ENCODE results near the gene IP6K3.

The IP6K3 gene

DNA sequence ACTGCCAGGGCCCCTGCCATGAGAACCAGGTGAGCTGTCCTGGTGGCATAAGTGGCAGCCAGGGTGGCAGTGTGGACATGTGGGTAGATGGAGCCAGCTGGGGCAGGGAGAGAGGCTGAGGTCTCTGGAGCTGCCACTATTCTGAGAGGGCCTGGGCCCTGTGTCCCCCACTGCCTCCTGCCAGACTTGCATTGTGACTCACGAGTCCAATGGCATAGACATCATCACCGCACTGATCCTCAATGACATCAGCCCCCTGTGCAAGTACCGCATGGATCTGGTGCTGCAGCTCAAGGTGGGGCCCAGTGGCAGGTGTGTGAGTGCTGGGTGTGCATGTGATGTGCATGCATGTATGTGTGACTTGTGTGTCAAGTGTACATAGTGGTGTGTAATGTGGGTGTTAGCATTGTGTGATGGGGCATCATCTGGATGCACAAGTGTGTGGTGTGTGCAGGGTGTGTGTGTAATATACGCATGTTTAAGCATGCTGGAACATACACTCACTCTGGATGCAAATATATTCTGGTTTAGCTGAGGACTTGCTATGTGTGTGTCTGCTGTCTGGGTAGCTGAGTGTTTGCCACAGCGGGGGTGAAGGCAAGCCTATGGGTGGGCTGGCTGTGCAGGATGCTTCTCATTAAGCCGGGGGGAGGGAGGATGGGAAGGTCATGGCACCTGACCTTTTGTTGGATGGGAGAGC, 60.3 kb downstream of the IP6K3 start:
- DNase-seq: no peak

DNA sequence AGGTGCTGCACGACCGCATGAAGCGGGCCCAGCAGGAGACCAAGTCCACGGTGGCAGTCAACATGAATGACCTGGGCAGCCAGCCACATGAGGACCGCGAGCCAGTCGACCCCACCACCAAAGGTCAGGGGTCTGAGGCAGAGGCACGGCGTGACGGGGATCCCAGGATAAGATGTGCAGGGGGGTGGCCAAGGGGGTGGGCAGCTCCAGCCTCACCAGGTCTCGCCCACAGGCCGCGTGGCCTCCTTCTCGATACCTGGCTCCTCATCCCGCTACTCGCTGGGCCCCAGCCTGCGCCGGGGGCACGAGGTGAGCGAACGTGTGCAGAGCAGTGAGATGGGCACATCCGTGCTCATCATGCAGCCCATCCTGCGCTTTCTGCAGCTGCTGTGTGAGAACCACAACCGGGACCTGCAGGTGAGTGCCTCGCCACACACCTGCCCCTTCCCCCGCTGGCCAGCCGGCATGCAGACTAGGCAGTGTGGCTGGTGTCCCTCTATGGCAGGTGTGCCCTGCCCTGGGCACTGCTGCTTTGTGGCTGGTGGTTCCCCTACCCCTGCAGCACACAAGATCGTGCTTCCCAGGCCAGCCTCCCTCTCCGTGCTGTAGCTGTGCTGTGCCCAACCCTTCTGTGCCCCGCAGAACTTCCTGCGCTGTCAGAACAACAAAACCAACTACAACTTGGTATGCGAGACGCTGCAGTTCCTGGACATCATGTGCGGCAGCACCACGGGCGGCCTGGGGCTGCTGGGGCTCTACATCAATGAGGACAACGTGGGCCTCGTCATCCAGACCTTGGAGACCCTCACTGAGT, 61.1 kb downstream of the IP6K3 start:
- no peak for DNase-seq

GRCh38 chr6:33684983-33685382, 61.7 kb downstream of the IP6K3 start:
- no peak for DNase-seq

DNA sequence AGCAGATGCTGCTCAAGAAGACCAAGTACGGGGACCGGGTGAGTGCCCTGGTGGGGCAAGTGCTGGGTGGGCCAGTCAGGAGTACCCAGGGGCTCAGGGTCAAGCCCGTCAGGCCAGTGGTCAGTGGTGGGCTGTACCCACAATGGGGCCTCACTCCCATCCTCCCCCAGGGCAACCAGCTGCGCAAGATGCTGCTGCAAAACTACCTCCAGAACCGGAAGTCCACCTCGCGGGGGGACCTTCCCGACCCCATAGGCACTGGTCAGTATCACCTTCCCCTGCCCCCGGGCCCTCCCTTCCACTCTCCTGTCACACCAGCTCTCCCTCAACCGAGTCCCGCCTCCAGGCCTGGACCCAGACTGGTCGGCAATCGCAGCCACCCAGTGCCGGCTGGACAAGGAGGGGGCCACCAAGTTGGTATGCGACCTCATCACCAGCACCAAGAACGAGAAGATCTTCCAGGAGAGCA, 62.2 kb downstream of the IP6K3 start:
- no peak for DNase-seq

DNA sequence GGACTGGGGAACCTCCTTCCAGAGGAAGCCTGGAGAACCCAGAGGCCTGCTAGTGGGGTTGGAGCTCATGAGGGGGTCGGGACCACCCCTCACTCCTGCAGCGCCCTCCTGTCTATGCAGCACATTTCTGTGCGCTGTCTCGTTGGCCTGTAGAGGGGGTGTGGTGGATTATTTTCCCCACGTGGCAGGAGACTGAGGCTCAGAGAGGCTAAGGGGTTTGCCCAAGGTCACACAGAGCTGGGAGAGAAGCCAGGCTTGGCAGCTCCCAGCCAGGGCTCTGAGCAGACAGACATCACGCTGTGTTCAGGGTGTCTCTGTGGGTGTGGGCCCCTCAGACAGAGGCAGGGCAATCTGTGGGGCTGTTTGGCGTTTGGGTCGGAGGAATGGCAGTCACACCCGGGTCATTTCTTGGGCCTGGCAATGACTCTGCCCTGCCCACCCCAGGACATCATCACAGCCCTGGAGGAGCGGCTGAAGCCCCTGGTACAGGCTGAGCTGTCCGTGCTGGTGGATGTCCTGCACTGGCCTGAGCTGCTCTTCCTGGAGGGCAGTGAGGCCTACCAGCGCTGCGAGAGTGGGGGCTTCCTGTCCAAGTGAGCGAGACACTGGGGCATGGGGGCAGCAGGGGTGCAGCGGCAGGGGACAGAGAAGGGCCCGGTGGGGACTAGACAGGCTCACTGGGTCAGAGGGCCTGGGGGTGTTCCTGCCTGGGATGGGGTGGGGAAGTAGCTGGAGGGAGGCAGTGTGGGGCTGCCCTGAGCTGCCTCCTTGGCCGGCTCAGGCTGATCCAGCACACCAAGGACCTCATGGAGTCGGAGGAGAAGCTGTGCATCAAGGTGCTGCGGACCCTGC, 62.9 kb downstream of the IP6K3 start:
- no peak for DNase-seq

DNA sequence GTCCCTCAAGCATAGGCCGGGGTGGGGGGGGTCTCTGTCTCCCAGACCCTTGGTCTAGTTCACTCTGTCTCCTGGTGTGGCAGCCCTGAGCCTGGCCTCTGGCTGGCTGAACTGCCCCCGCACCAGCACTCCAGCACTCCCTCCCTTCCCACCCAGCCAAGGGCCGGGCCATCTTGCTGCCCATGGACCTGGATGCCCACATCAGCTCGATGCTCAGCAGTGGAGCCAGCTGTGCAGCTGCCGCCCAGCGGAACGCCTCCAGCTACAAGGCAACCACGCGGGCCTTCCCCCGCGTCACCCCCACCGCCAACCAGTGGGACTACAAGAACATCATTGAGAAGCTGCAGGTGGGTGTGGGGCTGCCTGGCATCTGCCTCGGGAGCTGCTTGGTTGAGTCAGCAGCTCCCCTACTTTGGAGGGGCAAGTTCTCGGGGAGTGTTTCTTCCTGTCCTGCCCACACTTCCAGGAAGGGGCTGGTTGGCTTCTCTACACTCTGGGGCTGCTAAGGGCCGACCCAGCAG, 63.6 kb downstream of the IP6K3 start:
- no peak for DNase-seq

DNA sequence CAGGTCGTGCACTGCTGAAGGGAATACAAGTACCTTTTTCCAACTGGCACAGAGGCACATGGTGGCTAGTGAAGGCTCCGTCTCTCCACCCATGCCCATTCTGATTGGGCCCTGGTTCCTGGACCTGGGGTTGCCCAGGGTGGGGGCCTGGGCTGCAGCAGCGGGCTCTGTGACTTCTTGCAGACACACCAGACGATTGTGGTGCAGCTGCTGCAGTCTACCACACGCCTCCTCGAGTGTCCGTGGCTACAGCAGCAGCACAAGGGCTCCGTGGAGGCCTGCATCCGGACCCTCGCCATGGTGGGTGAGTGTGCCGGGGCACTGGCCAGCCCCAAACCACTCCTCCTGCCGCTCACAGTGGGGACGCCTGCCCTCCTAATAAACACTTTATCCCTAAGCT, 64.4 kb downstream of the IP6K3 start:
- no peak for DNase-seq

DNA sequence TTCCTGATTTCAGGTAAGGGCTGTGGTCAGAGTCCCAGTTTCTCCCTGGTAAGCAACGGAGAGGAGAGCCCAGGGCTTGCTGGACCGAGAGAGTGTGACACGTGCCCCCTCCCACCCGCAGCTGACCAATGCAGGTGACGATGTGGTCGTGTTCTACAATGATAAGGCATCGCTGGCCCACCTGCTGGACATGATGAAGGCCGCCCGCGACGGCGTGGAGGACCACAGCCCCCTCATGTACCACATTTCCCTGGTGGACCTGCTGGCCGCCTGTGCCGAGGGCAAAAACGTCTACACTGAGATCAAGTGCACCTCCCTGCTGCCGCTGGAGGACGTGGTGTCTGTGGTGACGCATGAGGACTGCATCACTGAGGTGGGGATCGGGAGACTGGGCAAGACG, 66.9 kb downstream of the IP6K3 start:
- DNase-seq: no peak

DNA sequence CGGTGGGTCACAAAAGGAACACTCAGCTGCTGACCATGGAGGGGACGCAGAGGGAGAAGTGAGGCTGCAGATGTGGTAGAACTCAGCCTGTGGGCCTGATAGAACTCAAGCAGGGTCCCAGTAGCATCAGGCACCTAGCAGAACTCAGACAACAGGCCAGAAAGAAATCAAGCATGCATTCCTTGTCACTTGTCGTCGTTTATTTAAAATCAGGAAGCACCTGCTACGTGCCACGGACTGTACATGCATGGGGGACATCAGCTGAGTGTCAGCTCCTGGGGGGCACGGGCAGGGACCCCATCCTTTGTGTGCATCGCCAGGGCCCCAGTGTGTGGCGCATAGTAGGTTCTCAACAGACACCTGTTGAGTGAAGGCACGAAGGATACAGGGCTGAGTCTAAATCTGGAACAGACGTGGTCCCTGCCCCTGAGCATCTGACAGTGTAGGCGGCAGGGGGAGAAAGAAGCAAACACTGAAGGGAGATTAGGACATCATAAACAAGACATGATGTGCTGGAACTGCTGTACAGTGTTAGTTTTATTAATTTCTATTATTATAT, 67.7 kb downstream of the IP6K3 start:
- DNase-seq: no peak

GRCh38 chr6:33678233-33678931, 68.3 kb downstream of the IP6K3 start:
- no peak for DNase-seq

DNA sequence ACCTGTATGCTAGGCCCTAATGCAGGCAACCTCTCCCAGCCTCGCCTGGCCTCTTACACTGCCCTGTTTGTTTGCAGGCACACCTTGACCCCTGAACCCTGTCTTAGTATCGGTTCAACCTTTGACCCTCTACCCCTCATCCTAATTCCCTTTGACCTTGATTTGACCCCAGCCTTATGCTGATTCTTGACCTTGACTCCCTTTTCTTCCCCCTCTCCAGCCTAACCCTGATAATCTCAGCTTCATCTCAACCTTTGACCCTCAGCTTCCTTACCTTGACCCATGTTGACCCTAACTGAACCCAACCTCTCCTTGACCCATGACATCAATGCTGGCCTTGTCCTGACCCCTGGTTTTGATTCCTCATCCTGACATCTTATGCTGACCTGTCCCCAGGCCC, 69.0 kb downstream of the IP6K3 start:
- DNase-seq: no peak

DNA sequence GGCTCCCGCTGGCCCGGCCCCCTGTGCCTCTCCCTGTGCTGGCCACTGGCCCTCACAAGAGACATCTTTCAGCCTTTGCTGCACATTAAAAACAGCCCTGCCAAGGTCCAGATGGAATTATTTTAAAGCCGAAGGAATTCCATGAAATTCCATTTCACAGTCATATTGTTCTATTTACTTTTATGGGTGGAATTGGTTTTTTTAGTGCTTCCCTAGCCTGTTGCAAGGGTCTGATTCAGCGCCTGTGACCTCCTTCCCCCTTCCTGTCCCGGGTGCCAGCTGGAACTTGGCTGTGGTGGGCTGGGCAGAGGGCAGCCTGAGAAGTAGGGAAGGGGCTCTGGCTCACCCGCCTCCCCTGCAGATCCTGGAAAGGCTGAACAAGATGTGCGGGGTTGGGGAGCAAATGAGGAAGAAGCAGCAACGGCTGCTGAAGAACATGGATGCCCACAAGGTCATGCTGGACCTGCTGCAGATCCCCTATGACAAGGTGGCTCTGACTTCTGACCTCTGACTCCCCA, 69.5 kb downstream of the IP6K3 start:
- DNase-seq: no peak

DNA sequence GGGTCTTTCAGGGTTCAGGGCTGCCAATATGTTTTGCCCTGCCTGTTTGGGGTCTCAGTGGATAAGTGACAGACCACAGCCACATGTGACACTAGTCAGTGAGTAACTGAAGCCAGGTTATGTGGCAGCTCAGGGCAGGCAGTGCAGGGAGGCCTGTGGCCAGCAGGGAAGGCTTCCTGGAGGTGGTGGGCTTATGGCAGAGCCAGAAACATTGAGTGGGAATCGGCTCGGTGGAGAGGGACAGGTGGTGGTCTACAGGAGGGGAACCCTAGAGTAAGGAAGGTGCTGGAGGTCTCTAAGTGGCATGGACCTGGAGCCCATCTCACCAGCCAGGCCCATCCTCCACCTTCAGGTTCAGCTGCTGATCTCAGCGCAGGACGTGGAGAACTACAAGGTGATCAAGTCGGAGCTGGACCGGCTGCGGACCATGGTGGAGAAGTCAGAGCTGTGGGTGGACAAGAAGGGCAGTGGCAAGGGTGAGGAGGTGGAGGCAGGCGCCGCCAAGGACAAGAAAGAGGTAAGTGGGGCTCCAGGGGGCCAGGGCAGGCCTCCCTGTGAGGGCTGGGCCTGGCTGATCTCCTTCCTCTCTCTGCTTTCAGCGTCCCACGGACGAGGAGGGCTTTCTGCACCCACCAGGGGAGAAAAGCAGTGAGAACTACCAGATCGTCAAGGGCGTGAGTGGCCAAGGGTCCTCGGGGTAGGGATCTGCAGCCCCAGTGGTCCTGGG, 70.1 kb downstream of the IP6K3 start:
- DNase-seq: no peak

DNA sequence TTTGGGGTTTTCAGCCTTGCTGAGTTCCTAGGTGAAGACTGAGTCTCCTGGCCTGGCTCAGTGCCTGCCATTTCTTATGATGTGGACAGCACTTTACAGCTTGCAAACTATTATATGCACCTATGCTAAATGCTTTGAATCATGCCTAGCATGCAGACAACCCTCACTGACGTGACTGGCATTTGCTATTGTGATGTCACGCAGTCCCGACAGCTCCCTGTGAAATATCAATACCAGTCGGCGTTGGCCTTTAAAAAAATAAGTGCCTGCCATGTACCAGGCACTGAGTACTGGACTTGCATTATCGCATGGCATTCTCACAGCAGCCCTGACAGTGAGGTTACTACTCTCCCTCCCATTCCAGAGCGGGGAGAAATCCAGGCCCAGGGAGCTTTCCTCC, 70.7 kb downstream of the IP6K3 start:
- no peak for DNase-seq

- no peak for DNase-seq
These were observed 72.9 kb downstream of the IP6K3 start for GRCh38 chr6:33673851-33674250.

DNA sequence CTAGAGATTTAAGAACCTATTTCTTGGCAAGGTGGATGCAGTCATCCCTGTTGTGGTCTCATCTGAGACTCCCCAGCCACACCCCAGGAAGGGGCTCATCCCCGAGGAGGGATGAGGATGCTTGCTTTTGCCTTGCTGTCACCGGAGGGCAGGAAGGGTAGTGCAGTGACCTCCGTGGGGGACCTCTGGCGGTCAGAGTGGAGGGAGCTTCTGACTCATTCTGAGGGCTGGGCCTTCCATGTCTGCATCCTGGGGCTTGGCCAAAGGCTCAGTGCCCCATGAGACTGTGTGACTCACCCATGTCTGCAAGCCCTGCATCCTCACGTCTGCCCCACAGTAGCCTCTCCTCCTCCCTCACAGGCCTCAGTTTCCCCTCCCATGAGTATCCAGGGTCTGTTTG, 73.9 kb downstream of the IP6K3 start:
- no peak for DNase-seq

GRCh38 chr6:33671744-33672072, 75.0 kb downstream of the IP6K3 start:
- no peak for DNase-seq

Data from effector CD8-positive, alpha-beta T cell (primary cell).